Mucosa of descending colon (tissue), 3 donors: ENCODE measurements around the gene GRB10. TPM values are rescaled to one million over a fixed set of nuclear protein-coding genes. Genes with fewer than 3 reads are reported as not detected.

Source experiments
- ATAC-seq: fragments of 200-7000 bp; cut with Tn5 transposase; one replicate; pipeline ENCODE4 v1.9.1; 2020; ENCODE audit warnings: mild to moderate bottlenecking, moderate library complexity
- DNase-seq, 3 donors: peaks; one replicate each; pipeline ENCODE4 v3.0.0-alpha.2; 2020
- H3K36me3 ChIP-seq: fragments of 200-600 bp; one replicate; pipeline ENCODE4 v1.8.0; 2021; ENCODE audit warnings: low read depth, mild to moderate bottlenecking
- H3K4me1 ChIP-seq: fragments of 200-600 bp; one replicate; pipeline ENCODE4 v1.8.0; 2021; ENCODE audit warnings: low read depth, mild to moderate bottlenecking
- H3K4me3 ChIP-seq: fragments of 200-600 bp; one replicate; pipeline ENCODE4 v1.8.0; 2021; ENCODE audit warnings: mild to moderate bottlenecking
- H3K9me3 ChIP-seq: fragments of 200-600 bp; one replicate; pipeline ENCODE4 v1.8.0; 2021; ENCODE audit warnings: mild to moderate bottlenecking
- intact Hi-C, 2 donors: fragments of 100-400 bp; cut with DNase I in 1 of 2; cut with micrococcal nuclease in 1 of 2; formaldehyde crosslinking; loops; one replicate each; pipeline versions ENCODE4 v1.11.0 to v1.11.1; 2022; cut with DNase I, micrococcal nuclease
- total RNA-seq, 3 donors: library from RNA; stranded (reverse); fragmentation: NEBNext Ultra II Directional in 2 of 3; extraction: Animal tissue kit (Norgen Biotek cat#: 25700) in 2 of 3; gene quantifications; one replicate each; pipeline versions ENCODE4 v1.2.1 to v1.2.4, GENCODE V29; 2021 to 2023
- TF ChIP-seq, protein P1 (sequence below): fragments of 200-600 bp; IDR thresholded peaks from one replicate; pipeline ENCODE4 v1.8.0; 2022; ENCODE audit warnings: antibody characterized with exemption, mild to moderate bottlenecking
- donor health status: DM: no; HTN: no; CAD: no; lungs with moderate emphysema.
- donor health status: DM: no; HTN: no; CAD: no.
- donor health status: DM: no; HTN: yes; CAD: no.

The GRB10 gene
- total RNA-seq, 3 donors from 2014 or later = 9.4 to 56.8 (median 13.0) TPM

DNA sequence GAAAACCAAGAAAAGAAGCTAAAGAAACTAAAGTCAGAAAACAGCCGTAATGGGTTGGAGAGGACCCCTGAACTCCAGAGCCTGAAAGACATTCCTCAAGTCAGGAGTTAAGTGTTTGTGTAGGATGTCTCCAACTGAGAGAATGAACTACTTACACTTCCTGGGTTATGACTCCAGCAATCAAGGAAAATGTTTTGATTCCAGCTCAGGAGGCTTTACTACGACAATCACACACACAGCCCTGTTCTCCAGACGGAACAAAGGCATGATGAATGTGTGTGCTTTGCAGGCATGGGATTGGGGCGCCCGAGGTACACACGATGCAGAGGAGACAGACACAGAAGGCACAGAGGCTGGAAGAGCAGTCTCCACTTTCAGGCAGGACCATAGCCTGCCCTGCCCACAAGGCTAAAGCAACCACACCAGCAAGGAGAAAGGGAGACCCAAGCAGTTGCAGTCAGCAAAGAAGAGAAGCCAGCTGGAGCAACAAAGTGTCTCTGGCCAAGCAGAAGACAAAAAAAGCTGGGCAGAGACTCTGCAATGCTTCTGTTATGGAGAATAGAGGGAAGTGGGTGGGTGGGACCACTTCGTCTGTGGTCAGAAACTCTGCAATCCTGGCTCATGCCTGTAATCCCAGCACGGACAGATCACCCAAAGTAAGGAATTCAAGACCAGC lies 89.1 kb downstream of the GRB10 start:
- ATAC-seq (no peak), DNase-seq (no peak)
- H3K36me3 ChIP-seq = no peaks in the 10 kb centered on the region
- H3K4me1 ChIP-seq = peaks cover 6% of the 10 kb centered on the region
- TF ChIP-seq, protein P1, sequence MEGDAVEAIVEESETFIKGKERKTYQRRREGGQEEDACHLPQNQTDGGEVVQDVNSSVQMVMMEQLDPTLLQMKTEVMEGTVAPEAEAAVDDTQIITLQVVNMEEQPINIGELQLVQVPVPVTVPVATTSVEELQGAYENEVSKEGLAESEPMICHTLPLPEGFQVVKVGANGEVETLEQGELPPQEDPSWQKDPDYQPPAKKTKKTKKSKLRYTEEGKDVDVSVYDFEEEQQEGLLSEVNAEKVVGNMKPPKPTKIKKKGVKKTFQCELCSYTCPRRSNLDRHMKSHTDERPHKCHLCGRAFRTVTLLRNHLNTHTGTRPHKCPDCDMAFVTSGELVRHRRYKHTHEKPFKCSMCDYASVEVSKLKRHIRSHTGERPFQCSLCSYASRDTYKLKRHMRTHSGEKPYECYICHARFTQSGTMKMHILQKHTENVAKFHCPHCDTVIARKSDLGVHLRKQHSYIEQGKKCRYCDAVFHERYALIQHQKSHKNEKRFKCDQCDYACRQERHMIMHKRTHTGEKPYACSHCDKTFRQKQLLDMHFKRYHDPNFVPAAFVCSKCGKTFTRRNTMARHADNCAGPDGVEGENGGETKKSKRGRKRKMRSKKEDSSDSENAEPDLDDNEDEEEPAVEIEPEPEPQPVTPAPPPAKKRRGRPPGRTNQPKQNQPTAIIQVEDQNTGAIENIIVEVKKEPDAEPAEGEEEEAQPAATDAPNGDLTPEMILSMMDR = no peak
- intact Hi-C loops = no loop called here
- no peaks in the 10 kb centered on the region for H3K9me3 ChIP-seq
- no peak overlapping the region for H3K4me3 ChIP-seq

DNA sequence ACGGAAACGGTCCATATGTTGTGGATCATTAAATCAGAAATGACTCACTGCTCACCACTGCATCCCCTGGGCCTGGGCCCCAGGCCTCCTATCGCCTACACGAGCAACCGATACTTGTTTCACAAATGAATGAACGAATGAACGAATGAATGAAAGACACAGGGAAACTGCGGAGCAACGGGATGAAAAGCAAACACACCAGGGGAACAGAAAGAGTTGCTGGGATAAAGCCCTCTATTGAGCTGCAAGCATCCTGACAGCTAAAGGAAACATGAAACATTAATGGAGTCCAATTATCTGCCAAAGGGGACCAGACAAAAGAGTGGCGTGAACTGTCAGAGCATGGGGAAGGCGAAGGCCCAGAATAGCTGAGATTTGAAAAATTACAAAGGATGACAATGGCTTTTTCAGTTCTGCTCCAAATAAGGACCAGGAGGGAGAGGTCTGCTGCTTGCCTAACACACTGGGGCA lies 92.1 kb downstream of the GRB10 start:
- TF ChIP-seq, protein P1 = no peak
- Histone ChIP-seq H3K9me3 (no peaks in the 10 kb centered on the region), H3K4me1 (no peaks in the 10 kb centered on the region), H3K36me3 (no peaks in the 10 kb centered on the region), H3K4me3 (no peak overlapping the region)
- DNase-seq (no peak), ATAC-seq (no peak)
- intact Hi-C loops = no loop called here

DNA sequence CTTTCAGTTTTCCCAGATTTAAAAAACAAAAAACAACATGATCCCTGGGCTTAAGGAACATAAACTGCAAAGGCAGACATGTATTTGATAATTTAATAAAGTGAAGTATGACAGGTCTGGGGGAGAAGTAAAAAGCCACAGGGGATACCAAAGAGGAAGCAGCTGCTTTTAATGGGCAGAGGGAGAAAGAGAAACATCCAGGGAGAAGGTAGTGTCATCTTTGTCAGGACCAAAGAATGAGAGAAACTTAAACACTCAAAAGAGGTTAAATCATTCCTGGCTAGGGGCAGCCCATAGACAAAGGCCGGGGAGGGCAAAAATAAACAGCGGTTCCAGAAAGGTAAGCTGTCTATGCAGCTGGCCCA lies 94.5 kb downstream of the GRB10 start:
- H3K4me1 ChIP-seq = no peaks in the 10 kb centered on the region
- ATAC-seq = no peak
- intact Hi-C loops = no loop called here
- H3K36me3 ChIP-seq = no peaks in the 10 kb centered on the region
- TF ChIP-seq, protein P1 = no peak
- no peak for DNase-seq
- H3K9me3 ChIP-seq = no peaks in the 10 kb centered on the region
- H3K4me3 ChIP-seq = no peak overlapping the region

GRCh38 chr7:50687575-50688225 lies 95.0 kb downstream of the GRB10 start:
- intact Hi-C loops = no loop called here
- ATAC-seq = no peak
- Histone ChIP-seq H3K36me3 (no peaks in the 10 kb centered on the region), H3K9me3 (no peaks in the 10 kb centered on the region), H3K4me3 (no peak overlapping the region), H3K4me1 (no peaks in the 10 kb centered on the region)
- TF ChIP-seq, protein P1 = no peak
- no peak for DNase-seq

DNA sequence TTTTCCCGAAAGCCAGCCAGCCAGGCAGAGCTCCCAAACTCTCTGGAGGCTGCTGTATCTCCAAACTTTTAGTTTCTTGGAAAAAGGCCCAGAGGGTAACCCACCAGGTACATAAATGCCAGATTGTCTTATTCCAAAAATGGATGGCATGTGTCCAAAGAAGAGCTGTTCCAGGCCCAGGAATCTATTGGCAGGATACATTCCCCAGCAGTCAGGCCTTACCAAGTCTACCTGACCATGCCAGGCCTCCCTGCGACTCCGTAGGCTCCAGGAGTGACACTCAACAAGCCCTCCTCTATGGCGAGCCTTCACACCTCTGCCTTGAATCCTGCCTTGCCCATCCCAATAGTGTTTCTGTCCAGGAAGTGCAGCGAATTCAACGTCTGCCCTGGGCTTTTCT lies 95.6 kb downstream of the GRB10 start:
- Histone ChIP-seq H3K4me3 (no peak overlapping the region), H3K4me1 (no peaks in the 10 kb centered on the region), H3K9me3 (no peaks in the 10 kb centered on the region), H3K36me3 (no peaks in the 10 kb centered on the region)
- intact Hi-C loops = no loop called here
- DNase-seq (no peak), ATAC-seq (no peak)
- TF ChIP-seq, protein P1 = no peak
